ENCODE data around the gene TLE3.
A peak's percentile ranks its signal among the peaks of the same experiment; 100 is the strongest.
"Not testable (repeated sequence)": the region's sequence is repeated elsewhere in the genome, so short reads cannot be mapped to it uniquely, and the experiment has no call there.

TLE3 gene

DNA sequence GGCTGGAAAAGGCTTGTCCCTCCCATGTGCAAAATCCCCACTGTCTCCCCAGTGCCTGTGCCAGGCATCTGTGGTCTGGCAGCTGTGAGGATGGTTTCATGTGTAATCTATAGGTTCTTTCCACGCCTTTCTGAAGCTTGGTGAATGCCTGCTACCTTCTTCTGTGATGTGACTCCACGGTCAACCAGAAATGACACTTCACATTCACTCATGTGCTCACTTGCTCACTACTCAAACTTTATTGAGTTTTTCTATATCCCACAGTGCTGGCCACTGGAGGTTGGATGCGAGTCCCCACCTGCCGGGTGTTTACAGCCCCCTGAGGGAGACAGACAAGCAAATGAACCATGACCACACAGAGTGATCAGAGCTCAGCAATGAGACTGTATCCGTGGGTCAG, 27.9 kb upstream of the TLE3 start:
- FAIRE-seq, result no peak

DNA sequence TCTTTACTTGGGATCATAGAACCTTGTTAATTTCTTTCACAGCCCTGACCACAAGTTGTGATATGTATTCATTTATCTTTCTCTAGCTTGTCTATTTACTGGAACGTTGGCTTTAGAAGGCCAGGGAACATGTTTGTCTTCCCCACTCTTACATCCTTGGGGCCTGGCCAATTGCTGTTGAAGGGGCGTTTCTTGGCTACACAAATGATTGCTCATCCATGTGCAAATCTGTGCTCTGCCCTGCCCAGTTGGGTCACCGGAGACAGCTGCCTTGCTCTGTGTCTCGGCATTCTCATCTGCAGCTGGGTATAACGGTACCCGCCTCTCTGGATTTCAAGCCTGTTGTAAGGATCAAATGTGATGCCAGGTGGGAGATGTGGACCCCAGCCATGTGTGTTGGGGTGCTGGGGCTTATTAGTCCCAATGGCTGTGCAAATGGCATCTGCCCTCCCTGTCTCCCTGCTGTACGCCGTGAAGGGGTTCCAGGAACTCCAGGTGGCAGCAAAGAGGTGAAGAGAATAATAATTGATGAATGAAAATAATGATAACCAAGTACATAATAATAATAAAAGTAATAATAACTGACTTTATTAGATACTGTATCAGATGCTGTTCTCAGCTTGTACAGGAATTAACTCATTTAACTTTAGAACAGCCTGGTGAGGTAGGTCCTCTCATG, 24.0 kb upstream of the TLE3 start:
- FAIRE-seq, result no peak

DNA sequence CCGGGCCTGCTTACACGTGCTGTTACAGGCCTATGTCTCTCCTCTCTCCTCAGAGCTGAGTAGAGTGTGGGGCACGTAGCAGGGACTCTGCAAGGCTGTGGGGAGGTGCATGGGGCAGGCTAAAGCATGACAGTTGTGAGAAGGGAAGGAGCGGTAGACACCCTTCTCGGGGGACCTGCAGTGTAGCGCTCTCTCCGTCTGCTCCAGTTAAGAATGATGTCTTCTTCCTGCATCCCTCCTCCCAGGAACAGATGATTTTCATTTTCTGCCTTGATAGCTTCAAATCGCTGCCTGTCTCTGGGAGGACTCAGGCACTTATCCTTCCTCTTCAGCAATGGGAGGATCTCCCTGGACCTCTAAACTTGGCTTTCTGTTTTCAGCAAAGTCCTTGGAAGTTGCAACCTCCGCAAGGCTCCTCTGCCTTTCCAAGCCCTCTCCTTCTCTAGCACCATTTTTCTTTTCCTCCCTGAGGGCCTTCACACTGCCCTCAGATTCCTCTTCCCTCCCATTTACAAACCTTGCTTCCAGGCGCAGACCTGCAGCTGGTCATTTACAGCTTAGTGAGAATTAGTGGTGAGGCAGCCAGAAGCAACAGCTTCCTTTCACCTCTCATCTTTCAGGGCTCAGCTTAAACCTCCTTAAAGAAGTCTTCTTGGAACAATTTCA, 23.4 kb upstream of the TLE3 start:
- FAIRE-seq, result no peak

DNA sequence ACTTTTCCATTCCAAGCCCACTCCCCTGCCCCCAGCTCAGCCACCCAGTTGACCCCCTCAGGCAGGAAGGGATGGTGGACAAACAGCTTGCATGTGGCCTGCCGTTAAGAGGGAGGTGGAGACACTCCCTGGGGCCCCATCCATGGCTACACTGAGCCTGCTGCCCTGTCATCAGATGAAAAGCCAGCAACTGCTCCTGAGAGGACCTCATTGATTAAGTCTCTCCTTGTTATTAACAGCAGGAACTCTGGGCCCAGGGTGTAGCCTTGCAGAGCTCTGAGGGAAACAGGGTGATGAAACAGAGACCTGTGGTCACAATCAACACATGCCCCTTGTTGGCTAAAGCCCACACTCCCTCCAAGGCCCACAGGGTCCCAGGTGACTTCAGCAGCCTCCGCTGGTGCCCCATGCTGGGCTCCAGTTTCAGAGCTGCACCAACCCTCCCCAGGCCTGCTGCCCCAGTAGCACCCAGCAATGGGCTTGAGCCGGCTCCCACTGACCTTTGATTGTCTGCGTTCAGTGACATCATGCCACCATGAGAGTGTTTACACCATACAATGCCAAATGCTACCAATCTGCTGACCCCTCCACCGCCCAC, 22.3 kb upstream of the TLE3 start:
- FAIRE-seq, result no peak

DNA sequence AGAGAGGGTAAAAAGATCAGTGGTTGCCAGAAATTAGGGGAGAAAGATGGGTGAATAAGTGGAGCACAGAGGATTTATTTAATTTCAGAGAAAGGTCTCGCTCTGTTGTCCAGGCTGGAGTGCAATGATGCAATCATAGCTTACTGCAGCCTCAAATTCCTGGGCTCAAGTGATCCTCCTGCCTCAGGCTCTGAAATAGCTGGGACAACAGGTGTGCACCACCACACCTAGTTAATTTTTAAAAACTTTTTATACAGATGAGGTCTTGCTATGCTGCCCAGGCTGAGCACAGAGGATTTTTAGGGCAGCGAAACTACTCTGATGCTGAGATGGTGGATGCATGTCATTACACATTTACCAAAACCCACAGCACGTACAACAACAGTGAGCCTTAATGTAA, 20.9 kb upstream of the TLE3 start:
- FAIRE-seq, result no peak

DNA sequence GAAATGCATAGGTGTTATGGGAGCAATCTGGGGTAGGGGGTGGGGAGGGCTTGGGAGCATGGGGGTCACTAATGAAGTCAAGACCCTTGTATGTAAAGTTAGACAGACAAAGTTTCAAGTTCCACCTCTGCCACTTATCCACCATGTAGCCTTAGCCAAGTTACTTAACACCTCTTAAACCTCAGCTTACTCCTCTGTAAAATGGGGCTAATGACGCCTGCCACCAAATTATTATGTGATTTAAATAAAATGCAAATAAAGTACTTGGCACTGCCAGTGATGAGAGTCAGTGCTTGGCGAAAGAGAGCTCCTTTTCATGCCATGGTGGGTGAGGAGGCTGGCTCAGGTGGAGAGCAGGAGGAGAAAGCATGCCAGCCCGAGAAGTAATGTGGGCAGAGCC, 18.6 kb upstream of the TLE3 start:
- no peak for FAIRE-seq

DNA sequence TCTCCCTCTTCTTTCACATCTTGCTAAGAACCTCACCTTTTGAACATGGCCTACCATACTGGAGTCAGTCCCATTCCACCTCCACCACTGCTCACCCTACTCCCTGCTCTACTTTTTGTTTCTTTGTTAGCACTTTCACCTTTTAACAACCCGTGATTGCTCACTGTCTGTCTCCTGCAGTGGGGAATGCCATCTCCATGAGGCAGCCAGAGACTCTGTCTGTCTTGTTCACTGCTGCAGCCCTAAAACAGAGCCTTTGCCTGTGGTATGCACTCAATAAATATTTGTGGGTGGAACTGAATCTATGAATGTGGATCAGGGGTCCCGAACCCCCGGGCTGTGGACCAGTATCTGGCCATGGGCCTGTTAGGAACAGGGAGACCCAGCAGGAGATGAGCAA, 16.5 kb upstream of the TLE3 start:
- no peak for FAIRE-seq

DNA sequence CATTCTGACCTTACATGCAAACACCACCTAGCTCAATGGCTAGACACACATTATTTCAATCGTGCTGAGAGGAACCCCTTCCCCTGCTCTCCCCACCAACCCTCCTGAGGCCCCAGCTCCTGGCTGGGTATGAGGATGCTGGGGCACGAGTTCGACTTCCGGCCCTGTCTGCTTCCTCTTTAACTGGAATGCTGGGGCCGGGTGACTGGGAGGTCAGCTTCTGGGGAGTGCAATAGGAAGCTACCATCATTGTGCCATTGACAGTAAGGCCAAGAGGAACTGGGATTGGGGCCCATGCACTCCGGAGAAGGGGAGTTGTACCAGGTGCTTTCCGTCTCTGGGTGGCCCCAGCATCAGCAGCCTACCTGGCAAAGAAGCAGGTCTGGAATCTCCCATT, 15.6 kb upstream of the TLE3 start:
- no peak for FAIRE-seq

DNA sequence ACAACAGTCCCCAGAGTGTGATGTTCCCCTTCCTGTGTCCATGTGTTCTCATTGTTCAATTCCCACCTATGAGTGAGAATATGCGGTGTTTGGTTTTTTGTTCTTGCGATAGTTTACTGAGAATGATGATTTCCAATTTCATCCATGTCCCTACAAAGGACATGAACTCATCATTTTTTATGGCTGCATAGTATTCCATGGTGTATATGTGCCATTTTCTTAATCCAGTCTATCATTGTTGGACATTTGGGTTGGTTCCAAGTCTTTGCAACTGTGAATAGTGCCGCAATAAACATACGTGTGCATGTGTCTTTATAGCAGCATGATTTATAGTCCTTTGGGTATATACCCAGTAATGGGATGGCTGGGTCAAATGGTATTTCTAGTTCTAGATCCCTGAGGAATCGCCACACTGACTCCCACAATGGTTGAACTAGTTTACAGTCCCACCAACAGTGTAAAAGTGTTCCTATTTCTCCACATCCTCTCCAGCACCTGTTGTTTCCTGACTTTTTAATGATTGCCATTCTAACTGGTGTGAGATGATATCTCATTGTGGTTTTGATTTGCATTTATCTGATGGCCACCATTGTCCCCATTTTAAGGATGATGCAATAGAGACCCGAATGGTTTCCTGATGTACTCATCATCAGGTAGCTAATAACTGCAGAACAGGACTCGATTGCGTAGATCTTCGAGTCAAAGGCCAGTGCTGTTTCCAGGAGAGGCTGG, 15.0 kb upstream of the TLE3 start:
- not testable (repeated sequence) for FAIRE-seq

DNA sequence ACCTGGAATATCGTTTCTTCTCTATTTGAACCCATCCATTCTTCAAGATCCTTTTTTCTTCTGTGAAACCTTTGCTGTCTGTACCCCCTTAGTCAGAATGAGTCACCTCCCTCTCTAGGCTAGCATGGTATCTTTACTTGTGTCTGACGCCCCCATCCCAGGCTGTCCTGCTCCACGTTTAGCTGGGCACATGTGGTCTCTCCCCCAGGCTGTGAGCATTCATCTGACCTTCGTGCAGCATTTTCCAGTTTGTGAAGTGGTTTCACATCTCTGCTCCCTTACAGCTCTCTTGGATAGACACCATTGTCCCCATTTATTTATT, 14.3 kb upstream of the TLE3 start:
- no peak for FAIRE-seq

DNA sequence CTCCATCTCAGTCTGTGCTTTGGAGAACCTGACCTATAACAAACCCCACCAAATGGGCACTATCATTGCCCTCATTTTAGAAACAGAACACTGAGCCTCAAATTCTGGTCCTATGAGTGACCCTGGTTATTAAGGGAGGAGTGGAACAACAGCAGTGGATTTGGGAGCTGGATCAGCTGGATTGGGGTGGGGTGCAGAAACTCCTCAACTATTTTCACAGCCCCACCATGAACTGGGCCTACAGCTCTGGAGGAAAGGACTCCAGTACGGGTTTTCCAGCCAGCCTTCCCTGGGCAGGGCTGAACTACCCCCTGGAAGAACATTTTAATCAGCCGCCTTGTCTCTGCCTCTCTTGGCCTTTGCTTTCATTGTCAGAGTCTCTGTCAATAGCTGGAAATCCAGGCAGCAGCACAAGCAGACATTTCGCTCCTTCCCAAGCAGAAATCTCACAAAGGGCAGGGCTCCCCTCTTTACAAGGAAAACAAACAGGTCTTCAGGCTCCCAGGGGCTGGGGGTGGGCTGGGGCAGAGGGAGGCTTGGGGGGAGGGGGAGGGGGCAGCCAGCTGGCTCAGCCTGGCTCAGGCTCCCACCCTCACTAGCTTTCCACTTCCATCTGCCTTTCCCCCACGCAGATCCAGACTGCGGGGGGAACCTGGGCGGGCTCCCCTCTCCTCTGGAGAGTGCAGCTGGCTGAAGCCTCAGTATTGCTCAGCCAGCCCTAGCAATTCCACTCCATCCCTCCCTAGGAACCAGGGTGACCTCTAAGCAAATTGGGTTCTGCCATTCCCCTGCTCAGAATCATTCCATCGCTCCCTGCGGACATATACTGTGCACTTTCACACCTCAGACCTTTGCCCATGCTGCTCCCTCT, 13.7 kb upstream of the TLE3 start:
- FAIRE-seq, result no peak

DNA sequence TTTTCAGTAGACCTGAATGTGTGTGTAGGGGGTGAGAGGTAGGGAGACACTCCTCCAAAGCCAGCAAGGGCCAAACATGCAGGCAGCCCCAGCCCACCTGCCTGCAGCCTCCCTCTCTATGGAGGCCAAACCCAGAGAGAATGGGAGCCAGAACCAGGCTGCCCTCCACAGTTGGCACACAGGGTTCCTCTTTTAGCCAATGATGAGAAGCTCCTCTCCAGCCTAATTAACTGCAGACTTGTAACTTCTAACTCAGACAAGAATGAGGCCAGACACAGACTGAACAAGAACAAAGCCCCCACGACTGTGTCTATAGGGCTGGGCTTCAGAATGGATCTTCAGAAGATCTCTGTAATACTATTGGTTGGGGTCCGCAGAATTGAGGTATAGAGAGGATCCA, 12.3 kb upstream of the TLE3 start:
- no peak for FAIRE-seq

DNA sequence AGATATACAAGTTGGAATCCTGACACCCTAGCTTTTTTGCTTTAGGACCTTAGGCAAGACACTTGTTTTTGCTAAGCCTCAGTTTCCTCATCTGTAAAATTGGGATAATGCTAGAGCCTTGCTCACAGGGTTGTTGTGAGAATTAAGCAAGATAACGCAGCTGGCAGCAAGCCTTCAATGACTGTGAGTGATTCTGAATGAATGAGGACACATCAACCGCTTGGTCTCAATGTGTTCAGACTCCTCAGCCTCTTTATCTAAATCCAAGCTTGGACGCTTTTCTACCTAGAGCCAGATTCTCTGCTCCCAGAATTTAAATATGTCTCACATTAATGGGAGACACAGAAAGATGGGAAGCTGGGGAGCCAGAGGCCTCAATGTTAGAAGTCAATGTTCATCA, 11.8 kb upstream of the TLE3 start:
- FAIRE-seq, result no peak

DNA sequence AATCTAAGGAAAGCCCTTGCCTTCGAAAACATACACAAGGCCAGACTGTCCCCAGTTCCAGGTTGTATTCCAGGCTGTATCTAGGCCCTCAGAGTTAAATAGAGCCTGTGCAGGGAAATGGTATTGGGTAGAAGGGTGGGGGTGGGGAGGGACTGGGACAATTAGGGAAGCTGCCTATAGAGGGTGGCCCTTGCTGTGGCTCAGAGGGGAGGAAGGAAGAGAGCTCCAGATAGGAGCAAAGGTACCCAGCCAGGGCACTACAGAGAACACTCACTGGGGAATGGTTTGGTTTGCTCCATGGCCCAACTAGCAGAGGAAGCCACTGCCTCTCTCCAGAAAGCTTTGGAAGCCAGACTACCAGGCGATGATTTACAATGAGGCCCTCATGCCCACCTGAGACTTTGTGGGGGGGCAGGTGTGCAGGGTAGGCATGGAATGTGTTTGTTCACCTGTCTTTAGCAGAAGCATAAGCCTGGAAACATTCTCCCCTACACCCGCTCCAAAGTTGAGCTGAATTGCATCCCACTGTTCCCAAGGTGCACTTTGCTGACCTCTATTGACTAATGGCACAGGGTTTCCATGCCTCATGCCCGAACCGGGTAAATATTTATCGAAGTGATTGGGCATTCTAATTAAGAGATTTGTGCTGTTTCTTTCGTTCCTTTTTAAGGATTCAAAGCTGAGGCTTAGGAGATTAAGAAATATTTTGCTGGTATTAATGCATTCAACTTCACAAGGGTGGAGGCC, 6.3 kb upstream of the TLE3 start:
- FAIRE-seq, result no peak

DNA sequence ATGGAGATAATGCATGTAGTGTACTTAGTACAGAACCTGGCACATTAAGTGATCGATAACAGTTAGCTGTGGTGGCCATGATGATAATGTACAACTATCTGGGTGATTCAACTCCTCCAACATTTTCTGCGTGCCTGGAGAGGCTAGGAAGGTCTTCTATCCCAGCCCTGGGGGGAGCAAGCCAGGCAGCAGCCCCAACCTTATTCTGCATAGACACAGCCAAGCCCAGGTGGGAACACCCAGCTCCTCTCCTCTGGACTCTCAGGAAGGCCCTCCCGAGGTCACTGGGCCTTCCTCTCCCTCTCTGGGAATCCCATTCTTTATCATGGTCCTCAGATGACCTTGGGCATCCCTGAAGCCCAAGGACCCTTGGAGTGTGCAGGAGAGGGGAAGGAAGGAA, 5.1 kb upstream of the TLE3 start:
- no peak for FAIRE-seq

DNA sequence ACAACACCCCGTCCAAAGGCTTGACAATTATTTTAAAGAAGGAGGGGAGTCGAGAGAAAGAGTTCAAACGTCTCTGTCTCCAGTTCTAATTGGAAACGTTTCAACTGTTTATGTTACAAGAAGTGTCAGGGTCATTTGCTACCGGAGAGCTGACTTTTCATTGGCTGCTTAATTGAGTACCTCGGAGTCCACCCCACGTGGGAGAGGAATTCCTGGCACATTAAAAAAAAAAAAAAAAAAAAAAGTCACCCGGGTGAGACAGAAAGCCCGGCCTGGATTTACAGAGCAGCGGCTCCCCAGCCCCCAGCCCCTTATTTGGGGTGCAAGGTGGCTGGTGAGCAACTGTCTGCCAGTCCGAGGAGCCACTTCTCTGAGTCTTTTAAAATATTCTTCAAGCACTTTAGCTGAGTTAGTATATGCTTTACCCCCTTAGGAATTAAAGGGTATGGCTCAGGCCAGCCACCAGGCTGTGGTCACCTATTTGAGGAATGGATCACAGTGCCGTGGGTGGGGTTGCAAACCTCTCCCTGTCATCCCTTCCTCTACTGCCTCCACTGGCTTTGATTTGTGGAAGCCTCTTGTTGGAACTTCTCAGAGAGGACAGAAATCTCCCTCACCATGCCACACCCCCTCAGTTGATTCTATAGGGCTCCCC, 3.9 kb upstream of the TLE3 start:
- no peak for FAIRE-seq

DNA sequence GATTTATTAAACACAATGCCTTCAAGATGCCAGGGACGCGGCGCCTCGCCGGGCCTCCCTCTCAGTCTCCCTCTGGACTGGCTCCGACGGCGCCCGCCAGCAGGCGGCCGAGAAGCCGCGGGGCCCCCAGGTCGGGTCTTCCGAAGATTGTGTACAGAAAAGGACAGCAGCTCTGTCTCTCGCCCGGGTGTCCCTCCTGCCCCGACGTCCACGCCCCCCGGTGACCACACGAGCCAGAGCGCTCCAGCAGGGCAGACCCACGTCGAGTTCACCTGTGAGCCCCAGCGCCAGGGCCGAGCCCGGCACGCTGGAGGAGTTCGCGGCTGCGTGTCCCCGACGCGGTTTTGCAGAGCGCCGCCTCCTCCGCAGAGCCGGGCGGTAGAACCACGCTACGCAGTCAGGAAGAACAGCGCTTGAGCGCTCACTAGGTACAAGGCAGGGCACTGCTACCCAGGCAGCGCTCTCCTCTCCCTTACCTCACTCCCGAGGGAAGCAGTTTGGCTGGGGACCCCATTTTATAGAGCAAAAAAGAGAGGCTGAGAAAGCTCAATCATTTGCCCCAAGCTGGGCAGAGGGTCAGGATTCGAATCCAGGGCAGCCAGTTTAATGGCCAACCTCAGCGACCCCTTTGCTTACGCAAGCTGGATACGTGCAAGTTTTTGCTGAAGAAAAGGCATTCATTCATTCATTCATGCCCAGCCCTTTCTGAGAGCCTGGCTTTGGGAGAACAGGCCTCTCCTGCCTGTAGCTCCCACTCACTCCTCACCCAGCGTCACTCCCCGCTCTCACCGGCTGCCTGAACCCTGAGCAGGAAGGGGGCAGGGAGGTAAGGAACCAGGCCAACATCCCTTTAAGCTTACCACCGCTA, 3.0 kb upstream of the TLE3 start:
- FAIRE-seq, result no peak

DNA sequence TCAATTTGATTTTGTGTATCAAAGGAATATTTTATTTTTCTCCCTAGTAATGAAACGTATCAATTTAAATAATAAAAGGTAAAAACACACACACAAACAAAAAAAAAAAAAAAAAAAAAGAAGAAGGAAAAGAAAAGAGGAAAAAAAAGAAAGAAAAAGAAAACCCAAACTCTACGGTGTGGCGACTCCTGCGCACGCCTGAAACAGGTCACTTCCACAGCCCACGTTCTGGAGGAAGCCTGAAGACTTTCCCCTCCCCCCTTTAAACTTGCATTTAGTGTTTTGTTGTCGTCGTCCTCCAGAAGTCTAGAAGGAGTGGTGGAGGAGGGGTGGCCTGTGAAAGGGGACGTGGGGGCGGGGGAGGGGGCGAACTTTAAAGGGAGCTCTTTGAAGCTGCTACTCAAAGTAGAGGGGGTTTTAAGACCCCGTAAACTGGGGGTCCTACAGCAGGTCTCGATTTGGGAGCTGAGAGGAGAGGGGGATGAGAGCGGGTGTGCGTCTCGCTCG, 2.3 kb upstream of the TLE3 start:
- FAIRE-seq, result no peak

DNA sequence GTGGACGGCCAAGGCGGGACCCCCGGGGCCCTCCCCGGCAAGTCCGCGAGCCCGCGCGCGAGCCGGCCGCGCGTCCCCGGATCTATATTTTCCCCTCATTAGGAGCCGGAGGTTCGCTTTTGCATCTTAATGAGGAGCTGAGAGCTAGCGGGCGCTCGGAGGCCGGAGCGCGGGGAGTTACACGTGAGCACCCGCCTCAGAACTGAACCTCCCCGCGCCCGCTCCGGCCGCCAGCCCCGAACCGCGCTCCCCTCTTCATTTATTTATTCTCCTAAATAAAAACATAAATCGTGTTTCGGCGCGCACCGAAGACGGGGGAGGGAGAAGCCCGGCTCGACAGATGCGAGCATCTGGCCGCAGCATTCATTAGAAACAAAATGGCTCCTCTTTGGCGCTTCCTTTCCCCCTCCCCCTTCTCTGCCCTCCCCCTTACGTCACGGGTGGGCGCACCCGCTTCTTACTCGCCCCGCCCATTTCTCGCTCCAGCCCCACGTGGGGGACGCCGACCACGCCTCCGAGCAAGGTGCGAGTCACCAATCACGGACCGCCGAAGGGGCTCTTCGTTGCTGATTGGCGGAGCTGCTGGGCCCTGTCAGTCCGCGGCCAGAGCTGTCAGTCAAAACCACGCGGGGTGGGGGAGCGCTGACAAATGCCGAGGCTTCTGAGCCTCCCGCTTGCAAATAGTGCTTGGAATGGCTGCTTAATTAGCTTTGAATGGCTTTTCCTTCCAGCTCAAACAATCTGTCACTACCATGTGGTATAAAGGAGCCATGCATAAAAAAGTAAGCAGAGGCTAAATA, 1.6 kb upstream of the TLE3 start:
- peak; percentile 96 for FAIRE-seq

Measured in islet of Langerhans (tissue), 1 donor.